Endodermal cell (in vitro differentiated cells): Measurements from ENCODE around the gene CCSER1. TPM values are rescaled to one million over a fixed set of nuclear protein-coding genes. Genes with fewer than 3 reads are reported as not detected.

Source experiments
- DNase-seq: peaks from one replicate; pipeline ENCODE4 v3.0.0-alpha.2; 2017
- H3K27ac ChIP-seq: 2 replicates; pipeline ENCODE4 v1.5.1; 2013; ENCODE audit warnings: mild to moderate bottlenecking, low read depth, low read length, moderate library complexity
- H3K27me3 ChIP-seq: 2 replicates; pipeline ENCODE4 v1.6.1; 2013; ENCODE audit warnings: mild to moderate bottlenecking, low read length, moderate library complexity; ENCODE audit not compliant: insufficient read depth, control insufficient read depth, poor library complexity, severe bottlenecking
- H3K36me3 ChIP-seq: 2 replicates; pipeline ENCODE4 v1.7.0; 2013; ENCODE audit warnings: mild to moderate bottlenecking, low read length, moderate library complexity; ENCODE audit not compliant: control insufficient read depth, insufficient read depth
- H3K4me1 ChIP-seq: one replicate; pipeline ENCODE4 v1.7.0; 2013; ENCODE audit warnings: low read length; ENCODE audit not compliant: control insufficient read depth, insufficient read depth
- H3K4me3 ChIP-seq: 2 replicates; pipeline ENCODE4 v1.5.1; 2013; ENCODE audit warnings: mild to moderate bottlenecking, low read length, moderate library complexity
- H3K9ac ChIP-seq: 2 replicates; pipeline ENCODE4 v1.6.1; 2013; ENCODE audit warnings: mild to moderate bottlenecking, low read length, moderate library complexity; ENCODE audit not compliant: poor library complexity, severe bottlenecking; ENCODE audit errors: extremely low read depth
- H3K9me3 ChIP-seq: 2 replicates; pipeline ENCODE4 v1.6.1; 2013; ENCODE audit warnings: mild to moderate bottlenecking, low read length, moderate library complexity; ENCODE audit not compliant: control insufficient read depth
- H3K27ac Mint-ChIP-seq: 2 replicates; pipeline ENCODE4 v1.8.0; 2020; ENCODE audit warnings: mixed read lengths
- H3K27me3 Mint-ChIP-seq: 2 replicates; pipeline ENCODE4 v1.8.0; 2021; ENCODE audit warnings: mild to moderate bottlenecking, mixed read lengths; ENCODE audit not compliant: insufficient read depth
- H3K36me3 Mint-ChIP-seq: 2 replicates; pipeline ENCODE4 v1.8.0; 2020; ENCODE audit warnings: low read depth, mixed read lengths
- H3K4me1 Mint-ChIP-seq: 2 replicates; pipeline ENCODE4 v1.8.0; 2020; ENCODE audit warnings: mixed read lengths
- H3K4me3 Mint-ChIP-seq: 2 replicates; pipeline ENCODE4 v1.8.0; 2020; ENCODE audit warnings: mild to moderate bottlenecking, moderate library complexity, mixed read lengths
- H3K9me3 Mint-ChIP-seq: 2 replicates; pipeline ENCODE4 v1.8.0; 2020; ENCODE audit warnings: mild to moderate bottlenecking, mixed read lengths
- WGBS, 2 experiments: methylation state at CpG; one replicate each; pipeline versions ENCODE4 v1.1.5 to v1.1.7; 2013; ENCODE audit warnings: missing lambda C conversion rate in 2 of 2, mixed read lengths in 1 of 2; ENCODE audit not compliant: insufficient coverage in 1 of 2, insufficient read length in 1 of 2; 5-methylcytosine and 5-hydroxymethylcytosine counted together
- total RNA-seq, 2 donors: library from RNA; stranded (reverse); fragmentation: NEBNext Ultra II Directional in 1 of 2; extraction: Animal tissue kit (Norgen Biotek cat#: 25700) in 1 of 2; gene quantifications; 2 replicates in 1 of 2; 3 replicates in 1 of 2; pipeline ENCODE4 v1.2.1, GENCODE V29; 2021
- TF ChIP-seq, protein P1 (sequence below): fragments of 200-600 bp; sonication (generic); conservative IDR thresholded peaks from 2 replicates; pipeline ENCODE4 v1.5.0; 2021; ENCODE audit warnings: antibody characterized with exemption, mild to moderate bottlenecking

The CCSER1 gene
- total RNA-seq, 2 donors from 2014 or later = 1.1 to 2.2 TPM

DNA sequence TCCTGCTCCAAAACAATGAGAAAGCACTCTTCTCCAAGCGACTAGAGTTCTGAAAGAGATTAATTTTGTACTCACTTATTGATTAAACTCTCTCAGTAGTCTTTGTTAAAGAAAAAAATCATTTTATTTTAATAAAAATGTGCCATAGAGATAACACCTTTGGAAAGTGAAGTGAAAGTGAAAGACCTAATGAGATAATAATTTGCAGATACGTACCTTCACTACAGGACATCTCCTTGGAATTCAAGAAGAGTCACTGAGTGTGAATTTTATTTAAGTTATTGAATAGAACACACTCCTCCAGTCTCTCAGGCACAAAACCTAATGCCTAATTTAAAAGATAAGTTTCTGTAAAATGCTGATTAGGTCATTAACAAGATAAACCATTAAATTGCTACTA, 1106.0 kb downstream of the CCSER1 start:
- Histone ChIP-seq H3K4me1 (no peaks in the 10 kb centered on the region), H3K9ac (no peak overlapping the region), H3K36me3 (no peaks in the 10 kb centered on the region), H3K27me3 (no peaks in the 10 kb centered on the region), H3K4me3 (no peak overlapping the region), H3K27ac (no peak overlapping the region), H3K9me3 (no peaks in the 10 kb centered on the region)
- Mint-ChIP-seq H3K4me1 (no peaks in the 10 kb centered on the region), H3K36me3 (no peaks in the 10 kb centered on the region), H3K4me3 (no peak overlapping the region), H3K27me3 (no peaks in the 10 kb centered on the region), H3K27ac (no peak overlapping the region), H3K9me3 (no peaks in the 10 kb centered on the region)
- DNase-seq = no peak
- 82% methylated on average over 2 of the region's 2 CpGs; no CpG with 5 or more reads in 1 of the 2 experiments for WGBS, 2 experiments
- TF ChIP-seq, protein P1, sequence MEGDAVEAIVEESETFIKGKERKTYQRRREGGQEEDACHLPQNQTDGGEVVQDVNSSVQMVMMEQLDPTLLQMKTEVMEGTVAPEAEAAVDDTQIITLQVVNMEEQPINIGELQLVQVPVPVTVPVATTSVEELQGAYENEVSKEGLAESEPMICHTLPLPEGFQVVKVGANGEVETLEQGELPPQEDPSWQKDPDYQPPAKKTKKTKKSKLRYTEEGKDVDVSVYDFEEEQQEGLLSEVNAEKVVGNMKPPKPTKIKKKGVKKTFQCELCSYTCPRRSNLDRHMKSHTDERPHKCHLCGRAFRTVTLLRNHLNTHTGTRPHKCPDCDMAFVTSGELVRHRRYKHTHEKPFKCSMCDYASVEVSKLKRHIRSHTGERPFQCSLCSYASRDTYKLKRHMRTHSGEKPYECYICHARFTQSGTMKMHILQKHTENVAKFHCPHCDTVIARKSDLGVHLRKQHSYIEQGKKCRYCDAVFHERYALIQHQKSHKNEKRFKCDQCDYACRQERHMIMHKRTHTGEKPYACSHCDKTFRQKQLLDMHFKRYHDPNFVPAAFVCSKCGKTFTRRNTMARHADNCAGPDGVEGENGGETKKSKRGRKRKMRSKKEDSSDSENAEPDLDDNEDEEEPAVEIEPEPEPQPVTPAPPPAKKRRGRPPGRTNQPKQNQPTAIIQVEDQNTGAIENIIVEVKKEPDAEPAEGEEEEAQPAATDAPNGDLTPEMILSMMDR = no peak

DNA sequence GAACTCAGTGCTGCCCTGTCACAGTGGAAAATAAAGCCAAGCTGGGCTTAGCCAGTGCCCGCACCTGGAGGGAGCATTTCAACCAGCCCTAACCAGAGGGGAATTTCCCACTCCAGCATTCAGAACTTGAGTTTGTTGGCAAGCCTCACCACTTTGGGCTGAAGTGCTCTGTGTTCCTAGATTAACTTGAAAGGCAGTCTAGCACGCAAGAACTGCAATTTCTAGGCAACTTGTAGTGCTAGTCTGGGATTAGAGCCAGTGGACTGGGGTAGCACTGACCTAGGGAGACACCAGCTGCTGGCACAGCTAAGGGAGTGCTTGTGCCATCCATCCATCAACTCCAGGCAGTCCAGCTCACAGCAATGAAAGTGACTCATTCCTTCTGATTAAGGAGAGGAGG, 1115.9 kb downstream of the CCSER1 start:
- no peak for DNase-seq
- Mint-ChIP-seq H3K36me3 (no peaks in the 10 kb centered on the region), H3K4me1 (no peaks in the 10 kb centered on the region), H3K9me3 (no peaks in the 10 kb centered on the region), H3K27me3 (no peaks in the 10 kb centered on the region), H3K27ac (no peak overlapping the region), H3K4me3 (no peak overlapping the region)
- H3K36me3 ChIP-seq = no peaks in the 10 kb centered on the region
- H3K9ac ChIP-seq = no peak overlapping the region
- H3K9me3 ChIP-seq = no peaks in the 10 kb centered on the region
- H3K4me1 ChIP-seq = no peaks in the 10 kb centered on the region
- TF ChIP-seq, protein P1 = no peak
- WGBS, 2 experiments = 90 to 95% methylated on average over 2 of the region's 2 CpGs
- H3K27me3 ChIP-seq = no peaks in the 10 kb centered on the region
- no peak overlapping the region for H3K4me3 ChIP-seq
- H3K27ac ChIP-seq = no peak overlapping the region

DNA sequence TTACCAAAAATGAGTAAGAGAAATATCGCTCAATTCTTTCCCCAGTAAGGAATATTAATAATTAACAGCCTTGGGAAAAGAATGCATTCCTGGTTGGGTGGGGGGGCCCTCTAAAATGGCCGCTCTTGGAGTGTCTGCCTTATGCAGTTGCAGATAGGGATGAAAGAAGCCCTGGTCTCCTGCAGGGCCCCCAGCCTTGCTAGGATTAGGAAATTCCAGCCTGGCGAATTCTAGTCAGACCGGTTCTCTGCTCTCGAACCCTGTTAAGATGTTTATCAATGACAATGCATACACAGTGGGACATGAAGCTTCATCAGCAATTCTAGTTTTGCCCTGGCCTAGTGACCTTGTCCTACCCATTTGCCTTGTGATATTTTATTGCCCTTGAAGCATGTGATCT, 1128.8 kb downstream of the CCSER1 start:
- Histone ChIP-seq H3K36me3 (no peaks in the 10 kb centered on the region), H3K27ac (no peak overlapping the region), H3K4me3 (no peak overlapping the region), H3K9ac (no peak overlapping the region), H3K9me3 (peaks cover 14% of the 10 kb centered on the region), H3K27me3 (no peaks in the 10 kb centered on the region), H3K4me1 (no peaks in the 10 kb centered on the region)
- Mint-ChIP-seq H3K27me3 (no peaks in the 10 kb centered on the region), H3K4me3 (no peak overlapping the region), H3K9me3 (peaks cover 27% of the 10 kb centered on the region), H3K4me1 (no peaks in the 10 kb centered on the region), H3K36me3 (peaks cover 2% of the 10 kb centered on the region), H3K27ac (no peak overlapping the region)
- TF ChIP-seq, protein P1 = no peak
- 79 to 87% methylated on average over 4 to 5 of the region's 5 CpGs for WGBS, 2 experiments
- peak; percentile 77 for DNase-seq
